Kidney epithelial cell (primary cell): ENCODE data around the gene IL24. TPM values are rescaled to one million over a fixed set of nuclear protein-coding genes. Genes with fewer than 3 reads are reported as not detected.
"Not testable (repeated sequence)": the region's sequence is repeated elsewhere in the genome, so short reads cannot be mapped to it uniquely, and the experiment has no call there.

ENCODE experiments used
- DNase-seq: peaks from one replicate; pipeline ENCODE4 v3.0.0-alpha.2; 2010; ENCODE audit warnings: low read depth
- H3K27me3 ChIP-seq: 2 replicates; pipeline ENCODE4 v1.6.0; 2011; ENCODE audit warnings: low read length; ENCODE audit not compliant: control insufficient read depth, insufficient read depth
- H3K36me3 ChIP-seq: 2 replicates; pipeline ENCODE4 v1.5.1; 2011; ENCODE audit warnings: low read length; ENCODE audit not compliant: control insufficient read depth, insufficient read depth
- H3K4me3 ChIP-seq: 2 replicates; pipeline ENCODE4 v1.5.1; 2011; ENCODE audit warnings: low read depth, mild to moderate bottlenecking, control low read depth, low read length
- total RNA-seq: library from RNA; depleted of rRNA; stranded (reverse); fragments of >200 nt; gene quantifications from 2 replicates; pipeline ENCODE4 v1.2.3, GENCODE V29; 2015
- TF ChIP-seq, protein P1 (sequence below): IDR thresholded peaks from 2 replicates; pipeline ENCODE4 v1.5.1; 2011; ENCODE audit warnings: mild to moderate bottlenecking, moderate library complexity, low read length, control low read depth, inconsistent platforms; ENCODE audit not compliant: insufficient read depth, poor library complexity, severe bottlenecking

The IL24 gene
- total RNA-seq, 1 donor from 2014 or later = 0.38 TPM

DNA sequence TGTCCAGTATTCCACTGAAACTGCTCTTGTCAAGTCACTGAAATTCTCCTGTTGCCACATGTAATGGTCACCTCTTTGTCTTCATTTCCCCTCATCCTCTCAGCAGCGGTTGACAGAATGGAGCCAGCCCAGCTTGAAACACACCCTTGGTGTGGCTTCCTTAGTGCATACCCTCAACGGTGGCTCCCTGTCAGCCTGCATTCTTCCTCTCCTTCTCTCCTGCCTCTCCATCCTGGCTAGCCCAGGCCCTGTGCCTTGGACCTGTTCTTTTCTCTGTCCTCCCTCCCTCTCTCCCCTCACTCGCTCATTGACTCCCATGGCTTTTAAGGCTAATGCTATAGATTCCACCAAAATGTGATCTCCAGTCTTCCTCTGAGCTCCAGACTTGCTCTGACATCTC lies 20.8 kb downstream of the IL24 start:
- DNase-seq = no peak
- Histone ChIP-seq H3K27me3 (no peaks in the 10 kb centered on the region), H3K36me3 (no peaks in the 10 kb centered on the region), H3K4me3 (no peak overlapping the region)
- TF ChIP-seq, protein P1, sequence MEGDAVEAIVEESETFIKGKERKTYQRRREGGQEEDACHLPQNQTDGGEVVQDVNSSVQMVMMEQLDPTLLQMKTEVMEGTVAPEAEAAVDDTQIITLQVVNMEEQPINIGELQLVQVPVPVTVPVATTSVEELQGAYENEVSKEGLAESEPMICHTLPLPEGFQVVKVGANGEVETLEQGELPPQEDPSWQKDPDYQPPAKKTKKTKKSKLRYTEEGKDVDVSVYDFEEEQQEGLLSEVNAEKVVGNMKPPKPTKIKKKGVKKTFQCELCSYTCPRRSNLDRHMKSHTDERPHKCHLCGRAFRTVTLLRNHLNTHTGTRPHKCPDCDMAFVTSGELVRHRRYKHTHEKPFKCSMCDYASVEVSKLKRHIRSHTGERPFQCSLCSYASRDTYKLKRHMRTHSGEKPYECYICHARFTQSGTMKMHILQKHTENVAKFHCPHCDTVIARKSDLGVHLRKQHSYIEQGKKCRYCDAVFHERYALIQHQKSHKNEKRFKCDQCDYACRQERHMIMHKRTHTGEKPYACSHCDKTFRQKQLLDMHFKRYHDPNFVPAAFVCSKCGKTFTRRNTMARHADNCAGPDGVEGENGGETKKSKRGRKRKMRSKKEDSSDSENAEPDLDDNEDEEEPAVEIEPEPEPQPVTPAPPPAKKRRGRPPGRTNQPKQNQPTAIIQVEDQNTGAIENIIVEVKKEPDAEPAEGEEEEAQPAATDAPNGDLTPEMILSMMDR = no peak

DNA sequence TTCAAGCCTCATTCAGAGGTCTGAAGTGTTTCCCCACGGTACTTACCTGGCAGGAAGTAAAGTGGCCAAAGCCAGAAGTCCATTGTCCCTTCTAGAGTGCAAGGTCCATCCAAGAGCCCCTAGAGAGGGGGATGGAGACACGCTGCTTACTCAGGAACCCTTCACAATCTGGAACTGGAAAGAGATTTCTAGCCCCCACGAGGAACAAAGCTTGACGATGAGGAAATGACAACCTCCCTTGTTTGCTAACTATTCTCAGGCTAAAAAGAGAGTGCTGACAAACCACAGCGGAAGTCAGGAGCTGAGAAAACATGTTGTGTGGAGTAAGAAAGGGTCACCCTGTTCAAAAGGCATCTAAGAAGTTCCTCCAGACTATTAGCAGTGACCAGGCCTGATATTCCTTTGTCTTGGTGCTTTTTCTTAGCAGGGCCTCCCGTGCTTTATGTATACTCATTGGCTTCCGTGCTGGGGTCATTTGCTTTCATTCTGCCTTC lies 24.6 kb downstream of the IL24 start, which contains the start of gene FCMR:
Gene FCMR, minus strand, starts transcription at position 170 of the 494 bp plus-strand sequence. Its CDS starts 87 bp downstream, at position 83.
- no peak for DNase-seq
- TF ChIP-seq, protein P1 = no peak

DNA sequence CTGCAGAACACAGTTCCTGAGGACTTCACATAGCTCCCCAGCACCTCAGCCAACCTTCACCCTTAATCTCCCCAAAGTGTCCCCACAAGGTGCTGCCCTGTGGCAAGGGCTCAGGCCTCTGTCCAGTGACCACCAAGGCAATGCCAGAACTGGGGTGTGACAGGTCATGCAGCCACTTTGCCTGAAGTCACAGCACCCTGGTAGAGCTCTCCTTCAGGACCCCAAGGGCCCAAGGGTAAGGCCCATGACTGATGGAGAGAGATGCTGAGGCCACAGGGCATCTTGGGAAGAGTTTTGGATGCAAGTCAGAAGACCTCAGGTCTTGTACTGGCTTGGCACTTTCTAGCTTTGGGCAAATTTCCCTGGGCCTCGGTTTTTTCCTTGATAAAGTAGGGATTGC lies 25.3 kb downstream of the IL24 start:
- Histone ChIP-seq H3K4me3 (no peak overlapping the region), H3K27me3 (no peaks in the 10 kb centered on the region), H3K36me3 (no peaks in the 10 kb centered on the region)
- DNase-seq = no peak
- TF ChIP-seq, protein P1 = no peak

More for the DNA sequence above, 24.6 kb downstream of the IL24 start, which contains the start of gene FCMR:
- no peak within 1 kb of the TSS for H3K4me3 ChIP-seq
- no peaks in the 10 kb centered on the region for H3K27me3 ChIP-seq
- H3K36me3 ChIP-seq = no peaks in the 10 kb centered on the region

DNA sequence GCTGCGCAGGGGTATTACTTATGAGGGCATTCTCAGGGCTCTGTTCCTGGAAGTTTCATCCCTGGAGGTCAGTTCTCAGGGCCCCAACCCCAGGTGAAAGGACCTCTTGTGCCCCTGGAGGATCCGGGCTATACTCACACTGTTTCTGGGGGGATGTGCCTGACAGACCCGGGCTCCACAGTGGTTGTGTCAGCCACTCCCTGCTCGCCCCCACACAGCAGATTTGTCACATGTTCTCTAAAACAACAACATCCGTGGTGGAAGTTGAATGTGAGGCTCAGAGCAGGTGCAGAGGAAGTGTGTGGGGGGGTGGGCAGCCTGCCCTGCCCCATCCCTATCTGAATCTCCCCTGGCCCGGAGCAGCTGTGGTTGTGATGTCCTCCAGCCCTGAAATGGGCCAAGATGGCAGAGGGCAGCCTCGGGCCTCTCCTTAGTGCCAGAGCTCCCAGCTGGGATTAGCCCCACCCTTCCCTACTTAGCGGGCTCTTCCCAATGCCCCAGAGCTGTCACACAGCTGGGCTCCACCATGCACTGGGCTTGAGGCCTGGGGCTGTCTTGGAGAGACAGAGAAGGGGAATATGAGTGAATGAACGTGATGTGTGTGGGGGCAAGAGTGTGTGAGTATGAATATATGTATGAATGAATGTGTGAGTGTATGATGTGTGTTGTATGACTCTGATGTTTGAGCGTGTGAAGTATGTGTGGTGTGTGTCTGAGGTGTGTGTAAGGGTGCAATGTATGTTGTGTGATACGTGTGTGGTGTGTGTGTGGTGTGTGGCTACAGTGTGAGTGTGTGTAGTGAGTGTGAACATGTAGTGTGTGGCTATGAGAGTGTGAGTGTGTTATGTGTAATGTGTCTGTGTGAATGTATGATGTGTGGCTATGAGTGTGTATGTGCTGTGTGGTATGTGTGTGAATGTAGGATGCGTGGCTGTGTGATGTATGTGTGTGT lies 26.0 kb downstream of the IL24 start:
- Histone ChIP-seq H3K27me3 (no peaks in the 10 kb centered on the region), H3K36me3 (no peaks in the 10 kb centered on the region), H3K4me3 (no peak overlapping the region)
- TF ChIP-seq, protein P1 = no peak
- no peak for DNase-seq

DNA sequence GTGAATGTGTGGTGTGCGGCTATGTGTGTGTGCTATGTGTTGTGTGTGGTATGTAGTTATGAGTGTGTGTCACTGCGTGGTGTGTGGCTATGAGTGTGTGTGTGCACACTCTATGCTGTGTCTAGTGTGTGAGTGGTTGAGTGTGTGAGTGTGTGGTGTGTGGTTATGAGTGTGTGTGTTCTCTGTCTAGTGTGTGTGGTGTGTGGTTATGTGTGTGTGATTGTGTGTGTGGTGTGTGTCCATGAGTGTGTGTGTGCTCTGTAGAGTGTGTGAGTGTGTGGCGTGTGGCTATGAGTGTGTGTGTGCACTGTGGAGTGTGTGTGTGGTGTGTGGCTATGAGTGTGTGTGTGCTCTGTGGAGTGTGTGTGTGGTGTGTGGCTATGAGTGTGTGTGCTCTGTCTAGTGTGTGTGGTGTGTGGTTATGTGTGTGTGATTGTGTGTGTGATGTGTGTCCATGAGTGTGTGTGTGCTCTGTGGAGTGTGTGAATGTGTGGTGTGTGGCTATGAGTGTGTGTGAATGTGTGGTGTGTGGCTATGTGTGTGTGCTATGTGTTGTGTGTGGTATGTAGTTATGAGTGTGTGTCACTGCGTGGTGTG lies 26.8 kb downstream of the IL24 start:
- H3K36me3 ChIP-seq, DNase-seq, H3K27me3 ChIP-seq, H3K4me3 ChIP-seq: not testable (repeated sequence)

DNA sequence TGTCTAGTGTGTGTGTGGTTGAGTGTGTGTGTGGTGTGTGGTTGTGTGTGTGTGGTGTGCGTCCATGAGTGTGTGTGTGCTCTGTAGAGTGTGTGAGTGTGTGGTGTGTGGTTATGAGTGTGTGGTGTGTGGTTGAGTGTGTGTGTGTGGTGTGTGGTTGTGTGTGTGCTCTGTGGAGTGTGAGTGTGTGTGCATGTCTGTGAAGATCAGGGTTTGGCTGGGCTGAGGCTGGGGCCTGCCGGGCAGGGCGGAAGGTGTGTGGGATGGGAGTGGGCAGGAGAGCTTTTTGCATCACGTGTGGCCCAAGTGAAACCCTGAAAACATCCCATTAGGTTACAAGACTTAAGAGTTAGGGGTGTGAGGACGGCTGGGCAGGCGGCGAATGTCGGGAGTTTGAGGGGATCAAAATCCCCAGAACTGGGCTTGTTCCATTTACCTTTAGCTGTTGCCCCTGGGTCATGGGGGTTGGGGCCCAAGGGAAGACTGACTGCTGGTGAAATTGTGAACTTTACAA lies 27.4 kb downstream of the IL24 start:
- TF ChIP-seq, protein P1 = no peak
- H3K27me3 ChIP-seq = no peaks in the 10 kb centered on the region
- no peaks in the 10 kb centered on the region for H3K36me3 ChIP-seq
- no peak for DNase-seq
- H3K4me3 ChIP-seq = no peak overlapping the region
